GM12875 (cell line): ENCODE results near the gene MYO16.

ENCODE experiments used
- H3K4me3 ChIP-seq: one replicate; pipeline ENCODE4 v1.5.1; 2011; ENCODE audit warnings: low read depth, low read length, control low read depth
- CTCF ChIP-seq: IDR thresholded peaks from 2 replicates; pipeline ENCODE4 v1.5.1; 2011; ENCODE audit warnings: low read depth, mild to moderate bottlenecking, control low read depth, inconsistent platforms, low read length, moderate library complexity, borderline replicate concordance; ENCODE audit not compliant: insufficient read depth

Gene MYO16

GRCh38 chr13:108834193-108834592, 204.8 kb downstream of the MYO16 start:
- H3K4me3 ChIP-seq, result no peak overlapping the region
- TF ChIP-seq CTCF, result no peak

GRCh38 chr13:108835083-108835482, 205.7 kb downstream of the MYO16 start:
- no peak overlapping the region for H3K4me3 ChIP-seq
- no peak for TF ChIP-seq CTCF

GRCh38 chr13:108850691-108851090, 221.3 kb downstream of the MYO16 start:
- no peak for TF ChIP-seq CTCF
- H3K4me3 ChIP-seq, result no peak overlapping the region

- no peak for TF ChIP-seq CTCF
- H3K4me3 ChIP-seq, result no peak overlapping the region
Measured at GRCh38 chr13:108851660-108852059, 222.2 kb downstream of the MYO16 start.

GRCh38 chr13:108853031-108853430, 223.6 kb downstream of the MYO16 start:
- TF ChIP-seq CTCF, result no peak
- no peak overlapping the region for H3K4me3 ChIP-seq

- TF ChIP-seq CTCF, result no peak
- H3K4me3 ChIP-seq, result no peak overlapping the region
Measured at GRCh38 chr13:108855737-108856387, 226.5 kb downstream of the MYO16 start.

- TF ChIP-seq CTCF, result no peak
- H3K4me3 ChIP-seq, result no peak overlapping the region
Measured at GRCh38 chr13:108858676-108859075, 229.3 kb downstream of the MYO16 start.
